NCI-H2171 (cell line): Measurements from ENCODE around the gene GRM8.

Experiments
- DNase-seq: peaks from one replicate; lab custom pipeline; 2025; lab: John Stamatoyannopoulos, UW

The GRM8 gene

DNA sequence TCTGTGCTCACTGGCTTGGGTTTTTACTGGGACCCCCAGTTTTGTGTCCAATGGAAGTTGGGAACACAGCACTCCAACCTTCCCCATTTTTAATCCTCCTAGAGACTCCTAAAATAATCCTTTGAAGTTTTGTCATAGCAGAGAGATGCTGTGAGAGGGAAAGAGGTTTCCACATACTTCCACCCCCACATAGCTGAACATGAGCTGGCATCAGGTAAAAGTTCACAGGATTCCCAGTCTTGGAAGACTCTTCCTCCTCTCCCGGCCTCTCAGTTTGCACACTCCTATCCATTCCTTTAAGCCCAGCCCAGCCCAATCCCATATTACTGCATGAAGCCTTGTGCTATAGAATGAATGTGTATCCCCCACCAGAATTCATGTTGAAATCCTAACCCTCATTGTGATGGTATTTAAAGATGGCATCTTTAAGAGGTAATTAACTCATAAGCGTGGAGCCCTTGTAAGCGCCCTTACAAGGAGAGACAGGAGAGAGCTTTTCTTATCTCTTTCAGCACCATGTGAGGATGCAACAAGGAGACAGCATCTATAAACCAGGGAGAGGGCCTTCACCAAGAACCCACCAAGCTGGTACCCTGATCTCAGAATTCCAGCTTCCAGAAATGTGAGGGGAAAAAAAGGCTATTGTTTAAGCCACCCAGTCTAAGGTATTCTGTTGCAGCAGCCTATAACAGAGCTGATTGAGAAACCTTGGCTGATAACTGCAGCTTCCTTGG is 22.4 kb downstream of the GRM8 start:
- no peak for DNase-seq

DNA sequence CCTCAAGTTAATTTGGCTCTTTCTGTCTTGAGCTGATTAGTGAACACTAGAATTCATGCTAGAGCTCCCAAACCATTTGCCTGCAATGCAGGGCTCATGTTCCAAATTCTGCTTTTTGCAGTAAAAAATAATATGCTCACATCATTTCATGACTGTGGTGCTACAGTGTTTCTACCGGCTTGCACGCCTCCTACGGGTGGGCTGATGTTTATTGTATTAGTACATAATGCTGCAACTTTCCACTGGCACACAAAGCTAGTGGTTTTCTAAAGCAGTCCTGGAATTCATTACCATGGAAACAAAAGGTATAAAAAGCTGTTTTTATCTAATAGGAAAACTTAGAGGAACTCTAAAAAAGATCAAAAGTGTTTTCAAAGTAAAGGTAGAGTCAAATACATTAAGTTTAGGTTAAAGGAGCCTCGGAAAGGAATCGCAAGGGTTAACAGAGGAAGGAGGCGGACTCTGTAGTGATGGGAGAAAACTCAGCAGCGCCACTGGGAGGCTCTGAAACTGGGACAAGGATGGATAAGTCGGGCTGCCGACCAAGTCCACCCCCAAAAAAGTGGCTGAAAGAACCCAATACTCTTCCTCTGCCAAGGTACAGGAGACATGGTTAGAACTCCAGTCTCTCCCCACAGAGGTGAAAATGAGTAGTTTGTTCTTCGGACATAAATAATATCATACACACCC is 25.9 kb downstream of the GRM8 start:
- DNase-seq: no peak

DNA sequence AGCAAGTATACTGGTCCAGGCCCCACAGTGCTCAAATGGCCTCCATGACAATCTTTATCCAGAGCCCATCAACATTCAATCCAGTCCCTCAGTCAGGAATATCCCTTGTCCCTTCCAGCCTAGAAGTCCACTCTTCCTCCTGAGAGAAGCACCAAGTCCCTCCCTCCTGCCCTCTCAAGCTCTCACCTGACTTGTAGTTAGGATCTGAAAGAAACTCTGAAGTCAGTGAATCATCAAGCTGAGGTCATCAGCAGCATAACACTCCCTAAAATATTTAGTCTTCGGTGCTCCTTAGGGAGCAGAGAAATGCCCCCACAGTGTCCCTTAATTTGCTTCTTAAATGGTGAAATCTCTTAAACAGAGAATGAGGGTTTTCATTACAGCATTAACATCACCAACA is 31.0 kb downstream of the GRM8 start:
- DNase-seq: no peak

DNA sequence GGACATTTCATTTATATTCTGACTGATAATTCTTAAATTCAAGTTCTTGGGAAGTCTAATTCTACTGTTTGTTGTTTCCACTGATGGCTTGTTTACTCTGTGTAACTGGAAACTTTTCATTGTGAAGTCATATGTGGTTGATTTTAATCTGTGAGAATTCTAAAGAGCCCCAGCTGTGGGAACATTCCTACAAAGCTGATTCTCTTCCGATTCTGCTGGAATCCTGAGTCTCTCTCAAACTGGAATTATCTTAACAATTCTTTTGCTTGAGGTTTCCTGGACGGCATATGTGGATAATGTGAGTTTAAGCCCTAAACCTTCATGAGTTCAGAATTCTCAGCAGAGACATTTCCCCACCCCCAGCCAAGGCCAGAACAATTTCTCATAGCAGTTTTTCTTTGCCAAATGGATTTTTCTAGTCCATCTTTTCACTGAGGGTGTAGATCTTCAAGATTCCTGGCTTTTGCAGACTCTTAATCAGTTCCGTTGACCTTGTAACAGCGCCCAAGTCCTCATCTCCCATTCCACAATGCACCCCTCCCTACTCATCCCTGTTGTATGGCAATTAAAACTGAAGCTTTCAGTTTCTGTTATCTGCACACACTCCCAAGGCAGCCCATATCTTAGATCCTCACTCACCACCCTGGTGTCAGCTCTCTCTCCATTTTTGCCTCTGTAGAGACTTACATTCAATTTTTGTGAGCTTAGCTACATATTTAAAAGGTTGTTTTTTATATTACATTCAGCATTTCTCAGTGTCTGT is 37.6 kb downstream of the GRM8 start:
- no peak for DNase-seq

DNA sequence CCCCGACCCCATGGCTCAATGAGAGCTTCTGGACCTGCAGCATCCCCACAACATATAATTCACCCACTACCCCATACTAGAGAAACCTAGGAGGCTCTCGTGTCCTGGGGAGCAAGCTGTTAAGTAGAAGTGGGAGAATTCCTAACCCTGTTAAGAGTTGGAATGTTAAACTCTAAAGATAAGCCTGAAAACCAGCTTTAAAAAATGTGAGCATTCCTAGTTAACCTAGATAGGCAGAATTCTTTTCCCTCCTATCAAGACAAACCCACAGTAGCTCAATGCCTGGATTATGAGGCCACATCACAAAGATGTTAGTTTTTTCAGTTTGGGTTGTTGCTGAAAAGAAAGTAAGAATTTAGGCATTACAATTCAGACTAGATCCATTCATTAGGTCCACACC is 42.9 kb downstream of the GRM8 start:
- no peak for DNase-seq

DNA sequence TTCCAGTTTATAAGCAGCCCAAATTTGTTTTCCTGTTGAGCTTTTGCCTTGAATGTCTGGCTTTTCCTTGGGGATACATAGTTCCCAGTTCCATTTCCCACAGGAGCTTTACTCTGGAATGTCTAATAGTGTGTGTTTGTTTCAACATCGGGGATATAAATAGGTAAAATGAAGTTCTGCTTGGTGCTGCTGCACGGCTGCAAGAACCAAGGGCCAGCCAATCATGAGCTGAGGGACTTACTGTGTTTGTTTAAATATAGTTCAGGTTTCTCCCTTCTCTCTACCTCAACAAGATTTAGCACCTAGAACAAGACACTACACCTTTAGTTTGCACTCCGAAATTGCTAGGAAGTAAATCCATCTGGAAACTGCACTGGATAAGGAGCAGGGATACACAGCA is 43.9 kb downstream of the GRM8 start:
- no peak for DNase-seq

DNA sequence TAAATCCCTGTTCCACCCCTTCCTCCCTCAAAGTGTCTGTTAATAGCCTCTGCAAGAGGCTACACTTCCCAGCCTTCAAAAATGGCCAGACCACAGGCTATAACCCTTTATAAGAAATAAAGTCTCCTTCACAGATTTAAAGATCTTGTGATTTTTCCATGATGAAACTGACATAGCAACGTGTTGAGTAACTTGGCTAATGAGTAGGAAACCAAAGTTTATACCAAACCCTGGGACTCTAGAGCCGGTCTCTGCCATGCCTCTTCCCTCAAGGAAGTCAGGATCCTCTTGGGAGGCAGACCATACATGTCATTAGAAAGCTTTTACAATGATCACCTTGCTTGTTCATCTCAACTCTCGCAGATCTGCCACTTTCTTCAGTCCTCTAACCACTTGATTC is 44.4 kb downstream of the GRM8 start:
- DNase-seq: no peak

DNA sequence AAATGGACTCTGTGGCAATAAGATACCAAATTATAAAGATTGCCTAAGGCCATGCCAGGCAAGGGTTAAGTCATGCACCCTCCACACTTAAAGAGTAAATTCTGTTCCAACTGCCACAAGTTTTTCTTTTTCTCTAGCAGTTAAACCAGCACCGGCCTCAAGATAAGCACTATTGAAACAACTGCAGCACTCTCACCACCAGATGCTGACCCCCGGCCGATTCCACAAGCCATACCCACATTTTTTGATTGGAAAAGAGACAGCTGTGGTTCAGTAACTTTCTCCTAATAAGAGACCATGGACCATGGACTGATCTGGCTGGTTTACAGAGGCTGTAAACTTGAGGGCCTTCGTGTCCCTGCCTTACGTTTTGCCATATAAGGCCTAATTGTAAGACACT is 44.9 kb downstream of the GRM8 start:
- DNase-seq: no peak

DNA sequence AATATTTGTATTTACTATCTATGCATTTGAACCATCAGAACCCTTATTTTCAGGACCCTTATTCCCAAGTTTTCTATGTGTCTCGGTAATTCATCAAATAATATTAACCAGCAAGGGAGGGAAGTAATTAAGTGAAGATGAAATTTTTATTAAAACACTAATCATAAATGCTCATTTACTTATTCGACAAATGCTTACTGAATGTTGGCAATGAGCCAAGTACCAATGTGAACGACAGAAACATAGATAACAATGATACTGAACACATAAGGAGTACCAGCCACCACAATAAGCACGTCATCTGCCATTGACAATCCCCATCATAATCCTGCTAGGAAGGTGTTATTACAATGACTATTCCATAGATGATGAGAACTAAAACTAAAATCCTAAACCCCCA is 45.5 kb downstream of the GRM8 start:
- DNase-seq: no peak

DNA sequence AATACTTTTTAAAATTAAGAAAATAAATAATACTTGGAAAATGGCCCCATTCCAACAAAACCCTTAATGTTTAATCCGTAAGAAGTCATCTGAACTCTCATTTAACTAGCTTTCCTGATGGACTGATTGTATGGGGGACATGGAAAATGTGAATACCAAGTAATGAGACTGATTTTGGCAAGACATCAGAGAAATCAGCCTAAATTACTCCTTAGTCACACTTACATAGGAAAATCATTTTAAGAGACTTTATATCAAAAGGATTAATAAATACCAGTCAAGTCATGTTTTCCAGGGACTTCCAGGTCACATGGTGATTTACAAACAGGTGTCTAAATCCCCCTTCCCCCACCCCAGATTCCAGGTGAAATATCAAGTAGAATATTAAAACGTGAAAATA is 58.2 kb downstream of the GRM8 start:
- DNase-seq: no peak

DNA sequence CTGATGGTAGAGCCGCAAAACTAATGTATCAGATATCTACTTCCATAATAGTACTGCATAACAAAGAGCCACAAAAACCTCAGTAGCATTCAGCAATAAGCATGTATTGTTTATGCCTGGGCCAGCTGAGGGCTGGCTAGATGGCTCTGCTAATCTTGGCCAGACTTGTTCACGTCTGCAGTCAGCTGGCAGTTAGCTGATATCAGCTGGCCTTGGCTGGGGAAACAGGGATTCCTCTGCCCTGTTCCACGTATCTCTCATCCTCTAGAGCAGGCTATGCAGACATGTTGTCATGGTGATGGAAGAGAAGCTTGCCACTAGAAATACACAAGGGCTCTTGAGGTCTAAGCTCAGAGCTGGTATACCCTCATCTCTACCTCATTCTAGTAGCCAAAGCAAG is 62.9 kb downstream of the GRM8 start:
- no peak for DNase-seq

DNA sequence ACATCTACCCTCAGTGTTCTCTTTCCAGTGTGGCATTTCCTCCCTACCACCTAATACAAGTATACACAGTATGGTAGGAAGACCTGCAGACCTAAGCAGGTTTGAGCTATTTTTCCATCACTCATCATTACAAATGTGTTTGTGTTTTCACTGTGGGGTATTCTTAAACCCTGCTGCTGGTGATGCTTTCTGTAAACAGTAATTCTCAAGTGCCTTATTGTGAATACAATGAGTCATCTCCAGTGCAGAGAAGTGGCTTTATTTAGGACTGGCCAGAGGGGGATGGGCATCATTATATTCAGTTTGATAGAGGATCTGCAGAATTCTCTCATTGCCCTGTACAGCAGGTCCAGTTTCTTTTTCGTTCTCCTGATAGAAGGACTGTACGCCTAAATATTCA is 63.7 kb downstream of the GRM8 start:
- DNase-seq: no peak

DNA sequence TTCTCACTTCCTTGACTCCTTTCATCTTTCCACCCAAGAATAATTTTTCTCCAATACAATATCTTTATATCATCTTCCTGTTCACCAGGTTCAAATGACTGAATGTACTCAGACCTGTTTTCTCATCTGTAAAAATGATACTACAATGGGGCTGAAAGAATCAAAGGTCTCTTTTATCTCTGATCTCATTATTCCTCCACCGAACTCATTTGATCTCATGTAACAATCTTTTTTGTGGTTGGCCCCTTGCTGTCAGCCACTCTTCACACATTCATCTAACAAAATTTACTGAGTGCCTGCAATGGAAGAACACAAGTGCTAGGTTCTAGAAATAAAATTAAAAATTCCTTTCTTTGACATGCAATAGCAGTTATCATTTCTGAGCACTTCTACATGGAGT is 65.0 kb downstream of the GRM8 start:
- DNase-seq: no peak

DNA sequence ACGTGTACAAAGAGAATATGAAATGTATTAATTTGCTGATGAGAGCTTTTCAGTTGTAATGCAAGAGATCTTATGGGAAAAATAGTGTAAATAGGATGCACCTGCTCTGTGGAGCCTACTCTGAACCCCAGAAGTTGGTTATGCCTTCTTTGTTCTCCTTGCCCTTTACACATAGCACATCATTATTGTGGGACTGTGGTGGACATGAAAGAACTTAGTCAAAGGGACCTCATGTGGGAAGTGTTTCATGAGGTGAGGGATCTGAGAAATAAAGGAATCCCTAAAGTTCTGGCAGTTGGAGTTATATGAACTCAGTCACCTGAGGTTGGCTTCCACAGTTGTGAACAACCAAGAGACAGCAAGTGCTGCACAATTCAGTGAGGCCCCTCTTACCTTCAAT is 66.1 kb downstream of the GRM8 start:
- no peak for DNase-seq

DNA sequence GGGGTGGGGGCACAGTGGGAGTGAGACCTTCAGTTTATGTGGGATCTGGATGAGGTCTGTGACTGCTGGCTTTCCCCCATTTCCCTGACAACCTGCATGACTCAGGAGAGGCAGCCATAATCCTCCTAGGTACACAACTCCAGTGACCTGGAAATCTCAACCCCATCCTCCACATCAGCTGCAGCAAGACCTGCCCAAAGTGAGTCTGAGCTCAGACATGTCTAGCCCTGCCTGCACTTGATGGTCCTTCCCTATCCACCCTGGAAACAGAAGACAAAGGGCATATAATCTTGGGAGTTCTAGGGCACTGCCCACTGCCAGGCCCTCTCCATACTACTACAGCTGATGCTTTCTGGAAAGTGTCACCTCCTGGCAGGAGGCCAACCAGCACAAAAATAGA is 75.6 kb downstream of the GRM8 start:
- DNase-seq: no peak

DNA sequence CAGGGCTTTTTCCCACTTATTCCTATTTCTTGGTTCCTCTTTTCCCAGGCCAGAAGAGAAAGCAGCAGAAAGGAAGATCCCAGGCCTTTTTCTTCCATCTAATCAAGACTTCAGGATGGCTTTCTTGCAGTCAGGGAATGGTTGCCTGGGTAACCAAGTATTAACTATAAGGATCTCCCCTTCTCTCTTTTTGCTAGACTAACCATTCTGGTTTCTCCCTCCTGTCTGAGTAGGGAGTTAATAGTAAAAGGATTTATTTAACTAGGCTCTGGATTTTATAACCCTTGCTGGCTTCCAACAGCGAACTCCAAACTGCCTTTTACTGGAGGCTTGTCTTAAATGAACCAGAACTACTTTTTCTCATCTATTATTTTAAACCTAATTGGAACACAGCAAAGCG is 90.4 kb downstream of the GRM8 start:
- DNase-seq: no peak

DNA sequence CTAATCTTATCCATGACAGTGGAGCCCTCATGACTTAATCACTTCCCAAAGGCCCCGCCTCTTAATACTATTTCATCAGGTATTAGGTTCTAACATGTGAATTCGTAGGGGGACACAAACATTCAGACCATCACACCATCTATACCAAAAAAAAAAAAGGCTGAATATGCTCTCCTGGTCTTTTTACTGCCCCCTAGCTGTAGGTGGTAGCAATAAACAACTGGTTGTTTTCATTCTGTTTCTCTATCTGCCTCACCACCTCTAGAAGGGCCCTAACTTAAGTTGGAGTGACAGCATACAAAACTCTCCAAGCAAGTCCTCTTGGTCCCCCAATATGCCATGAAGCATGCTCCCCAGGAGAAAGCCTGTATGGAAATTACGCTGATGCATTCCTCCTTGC is 94.1 kb downstream of the GRM8 start:
- no peak for DNase-seq

DNA sequence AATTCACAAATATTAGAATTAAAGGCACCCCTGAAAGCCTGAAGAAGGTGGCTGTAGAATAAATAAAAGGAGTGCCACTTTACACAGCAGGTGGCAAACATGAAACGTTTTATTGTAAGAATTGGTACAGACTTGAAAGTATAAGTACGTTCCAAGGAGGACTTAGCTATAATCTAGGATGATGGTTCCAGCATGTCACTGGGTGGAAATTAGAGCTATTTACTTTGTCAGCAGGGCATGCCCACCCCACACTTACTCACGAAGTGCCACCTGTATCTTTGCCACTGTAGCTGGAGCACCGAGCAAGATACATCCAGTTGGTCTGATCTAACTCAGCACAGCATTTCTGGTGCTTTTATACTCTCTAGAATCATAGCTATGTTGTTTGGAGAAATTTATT is 97.8 kb downstream of the GRM8 start:
- DNase-seq: no peak

DNA sequence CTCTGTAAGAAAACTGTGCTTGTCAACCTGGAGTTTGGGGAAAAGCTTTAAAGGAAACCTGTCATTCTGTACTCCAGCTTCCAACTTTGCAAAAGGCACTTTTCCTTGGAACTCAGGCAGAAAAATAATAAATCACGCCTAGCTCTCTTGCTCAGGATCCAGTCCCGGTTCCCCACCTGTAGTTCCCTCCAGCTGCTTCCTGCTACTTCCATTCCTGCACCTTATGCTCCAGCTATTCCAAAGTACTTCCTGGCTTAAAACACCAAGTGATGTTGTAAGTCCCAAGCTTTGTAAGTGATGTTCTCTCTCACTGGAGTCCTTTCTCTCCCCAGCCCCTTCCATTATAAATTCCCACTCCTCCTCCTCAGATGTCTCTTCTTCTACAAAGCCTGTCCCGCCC is 98.6 kb downstream of the GRM8 start:
- no peak for DNase-seq

DNA sequence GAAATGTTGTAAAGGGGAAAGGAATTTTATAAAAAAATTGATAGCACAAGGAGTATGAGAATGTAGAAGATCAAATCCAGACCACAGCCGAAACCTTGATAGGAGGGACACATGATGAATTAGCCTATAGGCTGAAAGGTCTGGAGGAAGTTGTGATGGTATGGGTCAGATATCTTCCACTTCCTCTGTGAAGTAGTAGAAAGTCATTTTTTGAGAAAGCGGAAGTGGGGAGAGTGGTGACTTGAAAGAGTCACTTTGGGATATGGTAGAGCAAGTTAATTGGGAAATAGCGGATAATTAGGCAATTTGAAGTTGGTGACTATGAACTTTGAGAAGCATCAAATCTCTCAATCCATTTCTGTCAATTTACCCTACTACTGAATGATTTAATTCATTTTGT is 99.4 kb downstream of the GRM8 start:
- no peak for DNase-seq

DNA sequence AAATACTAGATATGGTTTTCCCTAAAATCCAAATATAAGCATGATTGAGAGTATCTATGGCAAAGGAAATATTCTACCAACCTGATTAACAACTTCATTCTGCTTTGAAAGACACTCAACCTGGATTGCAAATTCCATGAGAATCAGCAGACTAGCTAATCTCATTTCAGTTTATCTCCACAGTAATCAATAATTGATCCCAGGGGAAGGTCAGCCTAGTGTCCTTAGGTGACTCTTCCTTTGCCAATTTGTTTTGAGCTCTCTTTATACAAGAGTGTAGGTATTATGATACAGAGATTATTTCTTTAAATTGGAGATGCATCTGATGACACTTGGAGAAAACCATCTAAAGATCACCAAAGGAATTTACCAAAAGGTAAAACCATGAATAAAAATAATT is 100.3 kb downstream of the GRM8 start:
- no peak for DNase-seq

DNA sequence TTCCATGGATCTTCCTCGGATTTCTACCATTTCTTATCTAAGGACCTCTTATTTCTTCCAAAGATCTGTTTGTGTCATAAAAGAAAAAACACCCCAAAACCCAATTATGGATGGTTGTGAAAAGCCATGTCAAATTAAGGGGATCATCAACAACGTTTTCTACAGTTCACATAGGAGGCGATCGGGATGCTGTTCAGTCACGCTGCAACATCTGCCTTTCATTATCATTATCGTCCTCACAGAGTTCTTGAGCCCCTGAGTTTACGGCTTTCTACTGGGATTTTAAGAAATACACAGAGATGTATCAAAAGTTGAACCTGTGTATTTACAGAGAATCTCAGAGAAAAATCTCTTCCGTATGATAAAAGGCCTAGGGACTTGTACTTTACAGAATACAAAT is 101.4 kb downstream of the GRM8 start:
- no peak for DNase-seq

DNA sequence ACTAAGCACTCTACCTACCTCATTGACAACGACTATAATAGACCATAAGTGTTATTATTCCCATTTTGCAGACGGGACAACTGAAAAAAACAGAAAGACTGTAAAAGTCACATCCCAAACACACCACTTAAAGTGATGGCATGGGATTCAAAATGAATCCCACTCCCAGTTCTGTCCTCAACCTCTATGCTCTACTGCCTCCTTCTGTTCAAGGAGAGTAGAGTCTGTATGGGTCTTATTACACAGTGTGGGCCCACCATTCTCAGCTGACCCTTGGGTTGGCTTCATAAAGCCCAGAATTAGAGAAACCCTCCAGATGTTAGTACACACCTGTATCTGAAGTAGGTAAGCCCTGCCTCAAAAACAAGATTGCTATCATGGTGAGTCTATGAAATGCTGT is 102.2 kb downstream of the GRM8 start:
- DNase-seq: no peak
